Measurements from ENCODE around the gene FNBP1. TPM values are rescaled to one million over a fixed set of nuclear protein-coding genes. Genes with fewer than 3 reads are reported as not detected.

The FNBP1 gene
- total RNA-seq, 1 donor from 2014 or later = 50.0 TPM

GRCh38 chr9:129901993-129902739, 140.8 kb downstream of the FNBP1 start:
- no peak for ATAC-seq
- no peak for DNase-seq
- H3K9me3 ChIP-seq = no peaks in the 10 kb centered on the region
- no peak overlapping the region for H3K27ac ChIP-seq
- no peaks in the 10 kb centered on the region for H3K27me3 ChIP-seq
- H3K36me3 ChIP-seq = peaks cover 47% of the 10 kb centered on the region
- intact Hi-C loops (cut with DNase I) = no loop called here
- H3K4me1 ChIP-seq = no peaks in the 10 kb centered on the region
- no peak for TF ChIP-seq CTCF (IDR thresholded peaks at IDR 0.05)
- H3K4me3 ChIP-seq = no peak overlapping the region

DNA sequence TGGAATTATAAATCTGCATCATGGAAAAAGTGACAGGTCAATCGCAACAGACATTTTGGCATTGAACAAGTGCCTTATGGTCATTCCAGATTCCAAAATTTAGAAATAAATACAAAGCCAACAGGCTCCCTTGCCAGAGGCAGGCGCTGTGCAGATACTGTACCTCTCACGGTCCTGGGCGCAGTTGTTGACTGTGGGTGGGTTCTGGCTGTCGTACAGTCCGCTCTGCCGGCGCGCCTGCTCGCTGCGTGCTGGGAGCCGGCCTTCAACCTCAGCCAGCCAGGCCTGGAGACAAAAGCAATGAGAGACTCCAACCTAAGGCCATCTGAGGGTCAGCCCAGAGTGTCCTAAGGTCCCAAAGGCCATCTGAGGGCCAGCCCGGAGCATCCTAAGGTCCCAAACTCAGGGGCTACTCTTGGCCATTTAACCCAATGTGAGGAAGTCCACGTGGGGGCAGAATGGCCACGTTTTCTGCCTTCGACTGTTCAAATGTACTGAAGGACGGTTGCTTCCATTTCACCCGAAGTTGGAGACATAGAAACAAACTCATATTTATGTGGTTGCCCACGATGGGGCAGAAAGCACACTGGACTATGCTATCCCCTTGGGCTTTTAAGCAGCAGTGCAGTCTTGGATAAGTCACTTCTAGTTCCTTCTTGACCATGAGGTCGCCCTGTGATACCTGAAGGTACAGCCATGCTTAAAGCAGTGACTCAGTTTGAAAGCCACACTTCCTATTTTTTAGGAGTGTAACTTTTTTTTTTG, 142.5 kb downstream of the FNBP1 start:
- ATAC-seq (peak; percentile 50), DNase-seq (no peak)
- no peak for TF ChIP-seq CTCF (IDR thresholded peaks at IDR 0.05)

DNA sequence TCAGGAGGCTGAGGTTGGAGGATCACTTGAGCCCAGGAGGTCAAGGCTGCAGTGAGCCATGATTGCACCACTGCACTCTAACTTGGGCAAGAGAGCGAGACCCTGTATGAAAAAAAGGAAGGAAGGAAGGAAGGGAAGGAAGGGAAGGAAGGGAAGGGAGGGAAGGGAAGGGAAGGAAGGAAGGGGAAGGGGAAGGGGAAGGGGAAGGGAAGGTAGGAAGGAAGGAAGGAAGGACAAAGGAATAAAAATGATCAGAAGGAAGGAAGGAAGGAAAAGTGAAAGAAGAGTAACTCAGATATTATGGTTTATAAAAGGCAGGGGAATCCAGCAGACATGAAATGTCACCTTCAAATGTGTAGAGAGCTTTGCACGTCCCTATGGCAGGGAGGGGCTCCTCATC, 143.4 kb downstream of the FNBP1 start:
- intact Hi-C loops (cut with DNase I) = no loop called here
- ATAC-seq (no peak), DNase-seq (no peak)
- Histone ChIP-seq H3K9me3 (no peaks in the 10 kb centered on the region), H3K4me1 (no peaks in the 10 kb centered on the region), H3K4me3 (no peak overlapping the region), H3K36me3 (peaks cover 44% of the 10 kb centered on the region), H3K27me3 (no peaks in the 10 kb centered on the region), H3K27ac (no peak overlapping the region)
- no peak for TF ChIP-seq CTCF (IDR thresholded peaks at IDR 0.05)

More for the DNA sequence above, 142.5 kb downstream of the FNBP1 start:
- H3K27me3 ChIP-seq = no peaks in the 10 kb centered on the region
- H3K36me3 ChIP-seq = peaks cover 39% of the 10 kb centered on the region
- intact Hi-C loops (cut with DNase I) = no loop called here
- no peaks in the 10 kb centered on the region for H3K9me3 ChIP-seq
- H3K4me1 ChIP-seq = no peaks in the 10 kb centered on the region
- no peak overlapping the region for H3K27ac ChIP-seq
- no peak overlapping the region for H3K4me3 ChIP-seq

DNA sequence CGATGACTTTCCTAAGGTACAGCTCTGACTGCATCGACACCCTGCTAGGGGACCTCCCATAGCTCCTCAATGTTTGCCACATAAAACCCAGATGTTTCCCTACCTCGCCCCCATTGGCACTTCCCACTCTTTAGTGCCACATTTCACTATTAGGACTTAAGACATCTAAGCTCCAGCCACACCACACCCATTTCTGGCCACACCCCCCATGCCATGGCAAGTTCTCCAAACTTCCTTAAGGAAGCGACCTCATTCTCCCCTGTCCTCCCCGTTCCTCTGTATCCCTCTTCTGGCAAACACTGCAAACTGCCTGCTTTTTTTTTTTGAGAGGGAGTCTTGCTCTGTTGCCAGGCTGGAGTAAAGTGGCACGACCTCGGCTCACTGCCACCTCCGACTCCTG, 144.8 kb downstream of the FNBP1 start:
- H3K9me3 ChIP-seq = no peaks in the 10 kb centered on the region
- peaks cover 44% of the 10 kb centered on the region for H3K36me3 ChIP-seq
- no peak overlapping the region for H3K4me3 ChIP-seq
- H3K4me1 ChIP-seq = no peaks in the 10 kb centered on the region
- no peak overlapping the region for H3K27ac ChIP-seq
- ATAC-seq = peak; percentile 85
- peak; percentile 69 for DNase-seq
- intact Hi-C loops (cut with DNase I) = no loop called here
- no peaks in the 10 kb centered on the region for H3K27me3 ChIP-seq
- peak; percentile 16 for TF ChIP-seq CTCF (IDR thresholded peaks at IDR 0.05)

GRCh38 chr9:129897263-129897662, 145.7 kb downstream of the FNBP1 start:
- Histone ChIP-seq H3K4me3 (no peak overlapping the region), H3K27me3 (no peaks in the 10 kb centered on the region), H3K27ac (no peak overlapping the region), H3K36me3 (peaks cover 38% of the 10 kb centered on the region), H3K4me1 (peaks cover 8% of the 10 kb centered on the region), H3K9me3 (no peaks in the 10 kb centered on the region)
- DNase-seq (no peak), ATAC-seq (no peak)
- intact Hi-C loops (cut with DNase I) = no loop called here
- no peak for TF ChIP-seq CTCF (IDR thresholded peaks at IDR 0.05)

Data from upper lobe of right lung (tissue), 1 donor.